ENCODE measurements around the gene PILRA. TPM values are rescaled to one million over a fixed set of nuclear protein-coding genes. Genes with fewer than 3 reads are reported as not detected.
A peak's percentile ranks its signal among the peaks of the same experiment; 100 is the strongest.

Gene PILRA
- total RNA-seq, 1 experiment from 2014 or later: 3.2 TPM

- no peaks in the 10 kb centered on the region for H3K79me2 ChIP-seq (ENCODE audit: insufficient read depth, low read length)
- H3K27ac ChIP-seq (ENCODE audit: insufficient read length, low read depth, low read length): no peak overlapping the region
- no peak overlapping the region for H4K5ac ChIP-seq (ENCODE audit: insufficient read length, low read depth, low read length)
- H3T11ph ChIP-seq (ENCODE audit: low read length): no peak overlapping the region
- no peak overlapping the region for H2BK20ac ChIP-seq (ENCODE audit: low read depth, low read length, poor library complexity, severe bottlenecking)
- H4K91ac ChIP-seq (ENCODE audit: insufficient read length, low read depth, low read length): no peak overlapping the region
- no peaks in the 10 kb centered on the region for H4K20me1 ChIP-seq (ENCODE audit: control insufficient read depth, insufficient read depth, insufficient read length)
- no peaks in the 10 kb centered on the region for H3K4me1 ChIP-seq (ENCODE audit: insufficient read depth, low read length)
- no peaks in the 10 kb centered on the region for H3K27me3 ChIP-seq (ENCODE audit: insufficient read depth, low read length)
- no peak overlapping the region for H3K23ac ChIP-seq (ENCODE audit: insufficient read length, low read depth, low read length)
- peaks cover 2% of the 10 kb centered on the region for H3K23me2 ChIP-seq (ENCODE audit: insufficient read length, low read depth, low read length, poor library complexity, severe bottlenecking)
- no peak overlapping the region for H3K4me2 ChIP-seq (ENCODE audit: insufficient read depth, insufficient read length, low read length)
- no peaks in the 10 kb centered on the region for H3K36me3 Mint-ChIP-seq (ENCODE audit: insufficient read depth in 1 of 3, low read depth in 3 of 3)
- no peaks in the 10 kb centered on the region for H3K9me3 Mint-ChIP-seq
- TF ChIP-seq, protein P1, sequence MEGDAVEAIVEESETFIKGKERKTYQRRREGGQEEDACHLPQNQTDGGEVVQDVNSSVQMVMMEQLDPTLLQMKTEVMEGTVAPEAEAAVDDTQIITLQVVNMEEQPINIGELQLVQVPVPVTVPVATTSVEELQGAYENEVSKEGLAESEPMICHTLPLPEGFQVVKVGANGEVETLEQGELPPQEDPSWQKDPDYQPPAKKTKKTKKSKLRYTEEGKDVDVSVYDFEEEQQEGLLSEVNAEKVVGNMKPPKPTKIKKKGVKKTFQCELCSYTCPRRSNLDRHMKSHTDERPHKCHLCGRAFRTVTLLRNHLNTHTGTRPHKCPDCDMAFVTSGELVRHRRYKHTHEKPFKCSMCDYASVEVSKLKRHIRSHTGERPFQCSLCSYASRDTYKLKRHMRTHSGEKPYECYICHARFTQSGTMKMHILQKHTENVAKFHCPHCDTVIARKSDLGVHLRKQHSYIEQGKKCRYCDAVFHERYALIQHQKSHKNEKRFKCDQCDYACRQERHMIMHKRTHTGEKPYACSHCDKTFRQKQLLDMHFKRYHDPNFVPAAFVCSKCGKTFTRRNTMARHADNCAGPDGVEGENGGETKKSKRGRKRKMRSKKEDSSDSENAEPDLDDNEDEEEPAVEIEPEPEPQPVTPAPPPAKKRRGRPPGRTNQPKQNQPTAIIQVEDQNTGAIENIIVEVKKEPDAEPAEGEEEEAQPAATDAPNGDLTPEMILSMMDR (conservative IDR thresholded peaks at IDR 0.05): peak; percentile 56; the same call in 2 of the 3 replicates
- H3K27ac Mint-ChIP-seq: 0 out of 7 replicates have a peak overlapping the region, but pooled peaks of 1 of the 3 experiments have one; percentile 28
- no peak overlapping the region for H3K56ac ChIP-seq (ENCODE audit: insufficient read length, low read depth, low read length)
- no peak overlapping the region for H3K14ac ChIP-seq (ENCODE audit: insufficient read depth, low read length)
- H4K8ac ChIP-seq (replicated peaks; ENCODE audit: insufficient read length, low read depth, low read length): no peak overlapping the region
- H3K9me3 ChIP-seq (ENCODE audit: control insufficient read depth, low read depth, low read length): no peaks in the 10 kb centered on the region
- peaks cover 47% of the 10 kb centered on the region for H3K27me3 Mint-ChIP-seq (ENCODE audit: low read depth)
- no peak overlapping the region for H2BK5ac ChIP-seq (ENCODE audit: insufficient read length, low read length)
- peaks cover 16 to 28% of the 10 kb centered on the region in 2 experiments for H3K4me1 Mint-ChIP-seq
- no peak overlapping the region; a peak in 1 of 5 replicates for H3K4me3 Mint-ChIP-seq
- no peak overlapping the region for H2BK12ac ChIP-seq (ENCODE audit: insufficient read length, low read depth, low read length)
- no peak overlapping the region for H3K9ac ChIP-seq (ENCODE audit: extremely low read depth, insufficient read length, low read length)
- no peak overlapping the region for H2BK120ac ChIP-seq (ENCODE audit: low read depth, low read length, poor library complexity, severe bottlenecking)
- H2BK15ac ChIP-seq (ENCODE audit: low read depth, low read length): no peak overlapping the region
- no peak overlapping the region for H3K4ac ChIP-seq (ENCODE audit: low read depth, low read length)
- no peak overlapping the region for H2AK5ac ChIP-seq (ENCODE audit: insufficient read length, low read length)
- peak; percentile 76 for DNase-seq
- H2AFZ ChIP-seq (ENCODE audit: low read length): no peak overlapping the region
- WGBS (ENCODE audit: extremely low coverage, insufficient read length, low lambda C conversion rate): no CpG with 5 or more reads among the region's 11 CpGs
- H3K18ac ChIP-seq (ENCODE audit: insufficient read length, low read depth, low read length): no peak overlapping the region
- H3K79me1 ChIP-seq (ENCODE audit: insufficient read depth, low read depth, low read length, poor library complexity, severe bottlenecking): no peaks in the 10 kb centered on the region
These were observed 27.4 kb downstream of the PILRA start for GRCh38 chr7:100400656-100401055.

All from H9 (cell line).